ENCODE data around the gene NAA30.
A peak's percentile ranks its signal among the peaks of the same experiment; 100 is the strongest.

Gene NAA30

DNA sequence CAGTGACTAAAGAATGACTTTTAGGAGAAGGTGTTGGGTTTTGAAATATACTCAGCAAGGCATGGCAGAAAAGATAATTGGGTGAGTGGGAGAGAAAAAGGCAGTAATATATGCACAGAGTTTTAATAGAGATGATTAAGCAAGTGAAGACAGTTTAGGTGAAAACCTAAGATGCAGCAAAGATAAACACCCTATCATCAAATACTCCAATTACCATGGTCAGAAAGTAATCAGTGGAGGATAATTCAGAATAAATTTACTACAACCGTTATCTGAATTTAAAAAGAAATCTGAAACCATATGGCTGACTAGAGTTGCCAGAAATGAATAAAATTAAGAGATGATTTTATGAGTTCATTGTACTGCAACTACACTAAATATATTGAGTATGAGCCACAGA is 26.8 kb downstream of the NAA30 start:
- Mint-ChIP-seq H3K9me3 (no peaks in the 10 kb centered on the region), H3K4me1 (no peaks in the 10 kb centered on the region), H3K27ac (no peak overlapping the region)

DNA sequence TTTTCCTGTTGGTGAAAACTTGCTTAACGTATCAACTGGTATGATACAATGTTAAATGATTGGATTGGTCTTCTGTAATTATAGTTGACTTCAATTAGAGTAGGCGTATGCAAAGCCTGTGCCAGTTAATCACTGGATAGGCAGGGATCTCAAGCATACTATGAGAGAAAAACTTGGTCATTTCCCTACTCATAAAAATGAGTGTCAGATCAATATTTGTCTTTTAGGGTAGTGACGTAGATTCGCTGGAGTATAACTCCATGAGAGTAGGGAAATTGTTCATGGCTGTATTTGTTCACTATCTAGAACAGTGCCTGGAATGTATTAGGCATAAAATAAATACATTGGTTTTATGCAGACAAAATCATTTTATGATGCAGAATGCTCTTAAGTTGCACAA is 28.6 kb downstream of the NAA30 start:
- ATAC-seq: no peak
- Mint-ChIP-seq H3K9me3 (no peaks in the 10 kb centered on the region), H3K4me3 (no peak overlapping the region), H3K4me1 (no peaks in the 10 kb centered on the region), H3K27ac (no peak overlapping the region), H3K27me3 (no peaks in the 10 kb centered on the region)
- DNase-seq: no peak

More for the DNA sequence above, 26.8 kb downstream of the NAA30 start:
- Mint-ChIP-seq H3K4me3 (no peak overlapping the region), H3K27me3 (no peaks in the 10 kb centered on the region)
- DNase-seq: no peak
- no peak for ATAC-seq

DNA sequence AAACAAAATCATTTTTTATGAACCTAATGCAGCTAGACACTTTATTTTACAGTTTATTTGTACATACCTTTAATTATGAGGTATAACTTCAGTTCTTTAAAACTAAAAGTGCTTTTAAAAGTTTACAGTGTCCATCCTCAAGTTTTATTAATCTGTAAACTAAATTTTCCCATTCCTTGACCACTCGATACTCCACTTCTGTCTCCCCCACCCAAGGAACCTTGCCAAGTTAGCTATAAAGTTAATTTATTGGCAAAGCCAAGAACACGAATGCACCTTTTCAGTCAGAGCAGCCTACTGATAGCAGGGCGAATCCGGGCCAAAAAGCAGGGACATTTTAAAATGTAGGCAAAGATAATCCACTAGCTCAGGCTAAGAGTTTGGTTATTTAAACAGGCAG is 29.6 kb downstream of the NAA30 start:
- no peak overlapping the region for H3K4me3 Mint-ChIP-seq
- no peaks in the 10 kb centered on the region for H3K9me3 Mint-ChIP-seq
- no peaks in the 10 kb centered on the region for H3K27me3 Mint-ChIP-seq
- ATAC-seq (no peak), DNase-seq (no peak)
- H3K4me1 Mint-ChIP-seq: no peaks in the 10 kb centered on the region
- no peak overlapping the region for H3K27ac Mint-ChIP-seq

DNA sequence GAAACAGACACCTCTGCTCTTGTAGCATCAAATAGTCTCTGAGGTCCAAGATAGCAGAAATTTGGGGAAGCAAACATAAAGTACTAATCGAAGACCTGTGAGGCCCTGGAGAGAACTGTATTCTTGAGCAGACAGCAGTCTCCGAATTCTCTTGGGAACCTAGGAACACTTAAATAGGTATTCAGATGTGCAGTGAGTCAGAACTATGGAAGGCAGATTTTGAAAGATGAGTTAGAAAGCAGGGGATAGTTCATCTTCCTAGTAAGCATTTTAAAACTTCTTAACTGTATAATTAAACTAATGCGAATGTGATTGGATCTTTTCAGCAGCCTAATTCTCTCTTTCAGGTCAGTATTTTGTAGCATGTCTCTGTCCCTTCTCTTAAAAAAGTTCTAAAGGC is 30.6 kb downstream of the NAA30 start:
- no peaks in the 10 kb centered on the region for H3K4me1 Mint-ChIP-seq
- DNase-seq (no peak), ATAC-seq (no peak)
- H3K27me3 Mint-ChIP-seq: no peaks in the 10 kb centered on the region
- H3K27ac Mint-ChIP-seq: no peak overlapping the region
- no peaks in the 10 kb centered on the region for H3K9me3 Mint-ChIP-seq
- no peak overlapping the region for H3K4me3 Mint-ChIP-seq

DNA sequence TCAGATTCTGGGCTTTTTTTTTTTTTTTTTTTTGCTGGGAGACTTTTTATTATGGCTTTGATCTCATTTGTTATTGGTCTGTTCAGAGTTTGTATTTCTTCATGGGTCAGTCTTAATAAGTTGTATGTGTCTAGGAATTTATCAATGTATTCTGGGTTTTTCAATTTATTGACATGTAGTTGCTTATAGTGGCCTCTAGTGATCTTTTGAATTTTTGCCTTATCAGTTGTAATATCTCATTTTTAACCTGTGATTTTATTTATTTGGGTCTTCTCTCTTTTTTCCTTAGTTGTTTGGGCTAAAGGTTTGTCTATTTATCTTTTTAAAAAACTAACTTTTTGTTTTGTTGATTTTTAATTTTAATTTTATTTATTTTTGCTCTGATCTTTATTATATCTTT is 45.5 kb downstream of the NAA30 start:
- no peak for DNase-seq
- no peak overlapping the region for H3K4me3 Mint-ChIP-seq
- no peak for ATAC-seq
- H3K9me3 Mint-ChIP-seq: peaks cover 5 to 7% of the 10 kb centered on the region in 2 donors
- no peak overlapping the region for H3K27ac Mint-ChIP-seq
- no peaks in the 10 kb centered on the region for H3K27me3 Mint-ChIP-seq
- H3K4me1 Mint-ChIP-seq: no peaks in the 10 kb centered on the region

DNA sequence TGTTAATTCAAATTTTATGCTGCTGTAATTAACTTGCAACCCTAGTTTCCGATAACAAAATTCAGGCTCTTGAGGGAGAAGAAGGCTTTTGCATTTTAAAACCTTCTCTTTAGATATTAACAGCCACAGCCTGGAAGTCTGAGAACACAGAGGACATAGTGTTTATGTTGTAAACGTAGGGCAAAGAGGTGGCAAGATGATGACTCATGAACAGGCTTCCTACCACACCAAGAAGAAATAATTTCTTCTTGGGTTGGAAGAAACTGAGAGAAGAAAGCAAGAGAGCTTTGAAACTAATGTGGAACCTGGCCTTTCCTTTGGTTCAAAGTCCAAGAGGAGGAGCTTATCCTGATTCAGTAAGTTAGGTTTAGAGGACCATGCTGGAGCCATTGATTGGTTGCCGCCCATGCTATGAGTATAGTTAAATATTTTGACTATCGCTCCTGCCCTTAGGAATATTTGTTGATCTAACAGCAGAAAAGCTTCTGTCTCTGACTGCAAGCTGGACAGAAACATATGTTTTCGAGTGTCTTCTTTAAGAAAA is 71.5 kb downstream of the NAA30 start:
- no peaks in the 10 kb centered on the region for H3K4me1 Mint-ChIP-seq
- H3K27me3 Mint-ChIP-seq: no peaks in the 10 kb centered on the region
- DNase-seq (no peak), ATAC-seq (no peak)
- no peak overlapping the region for H3K4me3 Mint-ChIP-seq
- H3K27ac Mint-ChIP-seq: no peak overlapping the region
- H3K9me3 Mint-ChIP-seq: peaks cover 0 to 6% of the 10 kb centered on the region in 2 donors

DNA sequence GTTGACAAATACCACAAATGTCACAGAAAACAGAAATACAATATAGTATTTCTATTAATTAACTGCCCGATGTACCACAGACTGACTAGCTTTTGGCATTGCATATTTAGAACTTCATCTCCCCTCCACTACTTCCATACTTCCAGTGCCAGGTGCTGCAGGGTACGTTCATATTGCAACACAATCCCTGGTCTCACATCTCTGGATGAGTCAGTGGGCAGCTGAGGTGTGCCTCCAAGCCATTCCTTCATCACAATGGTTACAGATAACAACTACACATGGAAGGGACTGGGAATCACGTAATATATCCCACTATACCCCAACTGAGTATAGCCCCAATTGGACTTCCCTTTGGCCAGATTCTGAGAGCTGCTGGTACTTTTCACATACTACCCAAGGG is 72.2 kb downstream of the NAA30 start:
- Mint-ChIP-seq H3K4me3 (no peak overlapping the region), H3K9me3 (peaks cover 0 to 4% of the 10 kb centered on the region in 2 donors), H3K4me1 (no peaks in the 10 kb centered on the region), H3K27me3 (no peaks in the 10 kb centered on the region), H3K27ac (peak overlapping the region in 1 of 2 donors; percentile 19)
- DNase-seq: no peak
- no peak for ATAC-seq

DNA sequence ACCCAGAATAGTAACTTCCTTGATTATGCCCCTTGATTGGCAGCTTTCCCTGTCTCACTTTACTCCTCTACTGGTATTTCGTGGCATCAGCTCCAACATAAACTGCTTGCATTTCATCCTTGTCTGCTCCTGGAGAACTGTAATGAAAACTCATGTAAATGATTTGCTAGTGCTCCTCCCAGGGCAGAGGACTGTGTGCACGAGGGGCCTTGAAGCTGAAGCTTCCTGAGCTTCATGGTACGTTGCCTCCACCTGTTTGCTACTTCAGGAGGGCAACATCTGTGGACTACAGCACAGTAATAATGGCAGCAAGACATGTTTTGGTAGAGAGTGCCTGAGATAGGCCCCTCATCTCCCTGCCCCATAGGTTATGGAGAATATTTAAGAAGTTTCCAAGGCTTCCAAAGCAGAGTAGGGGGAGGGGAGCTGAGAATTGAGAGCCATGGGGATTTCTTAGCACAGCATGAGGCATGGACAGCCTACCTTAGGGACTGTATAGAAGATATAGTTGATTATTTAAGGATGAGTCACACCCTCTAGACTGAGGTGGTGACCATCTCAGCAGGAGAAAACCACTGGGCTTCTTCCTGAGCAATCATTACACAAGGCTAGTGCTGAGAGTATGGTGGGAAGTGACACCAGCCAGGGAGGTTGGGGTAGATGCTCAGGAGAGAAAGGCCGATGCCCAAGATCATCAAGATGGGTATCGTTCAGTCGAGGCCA is 73.8 kb downstream of the NAA30 start:
- no peak overlapping the region for H3K27ac Mint-ChIP-seq
- peaks cover 0 to 4% of the 10 kb centered on the region in 2 donors for H3K9me3 Mint-ChIP-seq
- H3K27me3 Mint-ChIP-seq: no peaks in the 10 kb centered on the region
- H3K4me1 Mint-ChIP-seq: no peaks in the 10 kb centered on the region
- H3K4me3 Mint-ChIP-seq: no peak overlapping the region
- ATAC-seq (no peak), DNase-seq (no peak)
